Measurements from ENCODE around the gene DNAAF5. TPM values are rescaled to one million over a fixed set of nuclear protein-coding genes. Genes with fewer than 3 reads are reported as not detected.

DNAAF5 gene
- total RNA-seq, 1 donor from 2014 or later, result 45.6 TPM

DNA sequence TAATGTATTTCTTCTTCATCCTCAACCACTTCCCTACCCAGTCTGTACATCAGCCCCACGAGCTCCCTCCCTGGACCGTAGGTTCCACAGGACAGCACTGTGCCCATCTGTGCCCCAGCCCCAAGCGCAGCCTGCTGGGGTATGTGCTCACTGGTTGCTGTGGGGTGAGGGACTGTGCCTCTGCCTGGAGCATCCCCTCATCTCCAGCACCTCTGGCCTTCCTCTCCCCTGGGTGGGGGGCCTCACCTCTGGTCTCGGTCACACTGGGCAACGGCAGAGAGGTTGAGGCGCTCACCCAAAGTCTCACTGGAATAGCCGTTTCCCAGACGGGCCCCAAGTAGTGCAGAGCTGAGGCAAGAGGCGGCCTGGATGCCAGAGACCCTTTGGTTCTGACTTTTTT lies 2.1 kb downstream of the DNAAF5 start:
- H3K36me3 Mint-ChIP-seq, result peaks cover 29% of the 10 kb centered on the region
- H3K9me3 Mint-ChIP-seq, result peaks cover 20% of the 10 kb centered on the region
- TF ChIP-seq, protein P1, sequence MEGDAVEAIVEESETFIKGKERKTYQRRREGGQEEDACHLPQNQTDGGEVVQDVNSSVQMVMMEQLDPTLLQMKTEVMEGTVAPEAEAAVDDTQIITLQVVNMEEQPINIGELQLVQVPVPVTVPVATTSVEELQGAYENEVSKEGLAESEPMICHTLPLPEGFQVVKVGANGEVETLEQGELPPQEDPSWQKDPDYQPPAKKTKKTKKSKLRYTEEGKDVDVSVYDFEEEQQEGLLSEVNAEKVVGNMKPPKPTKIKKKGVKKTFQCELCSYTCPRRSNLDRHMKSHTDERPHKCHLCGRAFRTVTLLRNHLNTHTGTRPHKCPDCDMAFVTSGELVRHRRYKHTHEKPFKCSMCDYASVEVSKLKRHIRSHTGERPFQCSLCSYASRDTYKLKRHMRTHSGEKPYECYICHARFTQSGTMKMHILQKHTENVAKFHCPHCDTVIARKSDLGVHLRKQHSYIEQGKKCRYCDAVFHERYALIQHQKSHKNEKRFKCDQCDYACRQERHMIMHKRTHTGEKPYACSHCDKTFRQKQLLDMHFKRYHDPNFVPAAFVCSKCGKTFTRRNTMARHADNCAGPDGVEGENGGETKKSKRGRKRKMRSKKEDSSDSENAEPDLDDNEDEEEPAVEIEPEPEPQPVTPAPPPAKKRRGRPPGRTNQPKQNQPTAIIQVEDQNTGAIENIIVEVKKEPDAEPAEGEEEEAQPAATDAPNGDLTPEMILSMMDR (conservative IDR thresholded peaks at IDR 0.05), result no peak
- peak overlapping the region; percentile 90 for H3K4me3 Mint-ChIP-seq
- H3K27me3 Mint-ChIP-seq, result no peaks in the 10 kb centered on the region
- H3K27ac Mint-ChIP-seq, result peak overlapping the region; percentile 37
- no peak for DNase-seq (ENCODE audit: extremely low spot score, unreplicated experiment)
- H3K4me1 Mint-ChIP-seq (ENCODE audit: unreplicated experiment), result peaks cover 16% of the 10 kb centered on the region

DNA sequence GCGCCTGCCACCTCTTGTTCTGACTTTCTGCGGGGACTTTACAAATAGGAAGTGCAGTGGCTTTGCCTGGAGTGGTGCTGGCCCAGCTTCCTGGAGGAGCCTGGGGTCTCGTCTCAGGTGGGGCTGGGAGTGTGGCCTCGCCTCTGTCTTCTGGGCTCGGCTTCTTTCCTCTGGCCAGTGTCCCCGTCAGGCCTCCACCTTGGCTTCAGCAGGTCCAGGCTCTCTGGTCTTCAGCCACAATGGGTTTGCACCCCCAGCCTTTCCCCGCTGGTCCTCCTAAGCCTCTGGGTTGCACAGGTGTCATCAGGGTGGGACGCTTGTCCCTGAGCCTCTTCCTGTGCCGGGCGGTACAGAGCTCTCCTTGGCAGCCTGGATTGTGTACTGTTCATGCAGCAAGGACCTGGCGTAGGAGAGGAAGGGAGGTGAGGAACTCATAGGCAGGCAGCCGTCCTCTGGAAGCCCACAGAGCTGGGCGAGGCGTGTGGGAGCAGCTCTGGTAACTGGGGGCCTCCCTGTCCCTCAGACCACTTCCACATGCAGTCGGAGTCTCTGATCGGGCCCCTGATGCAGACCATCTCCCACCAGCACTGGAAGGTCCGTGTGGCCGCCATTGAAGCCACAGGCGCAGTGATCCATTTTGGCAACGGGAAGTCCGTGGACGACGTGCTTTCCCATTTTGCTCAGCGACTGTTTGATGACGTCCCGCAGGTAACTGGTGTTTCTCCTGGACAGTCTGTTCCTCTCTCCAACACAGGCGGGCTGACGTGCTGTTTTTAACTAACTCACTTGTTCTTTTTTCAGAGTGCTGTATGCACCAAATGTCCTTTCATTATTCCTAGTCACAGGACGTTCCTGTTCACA lies 2.9 kb downstream of the DNAAF5 start:
- no peak for DNase-seq (ENCODE audit: extremely low spot score, unreplicated experiment)
- Mint-ChIP-seq H3K36me3 (peaks cover 22% of the 10 kb centered on the region), H3K4me3 (peak overlapping the region; percentile 77), H3K9me3 (peaks cover 12% of the 10 kb centered on the region), H3K27ac (no peak overlapping the region), H3K4me1 (ENCODE audit: unreplicated experiment) (peaks cover 16% of the 10 kb centered on the region), H3K27me3 (no peaks in the 10 kb centered on the region)
- TF ChIP-seq, protein P1 (conservative IDR thresholded peaks at IDR 0.05), result no peak

DNA sequence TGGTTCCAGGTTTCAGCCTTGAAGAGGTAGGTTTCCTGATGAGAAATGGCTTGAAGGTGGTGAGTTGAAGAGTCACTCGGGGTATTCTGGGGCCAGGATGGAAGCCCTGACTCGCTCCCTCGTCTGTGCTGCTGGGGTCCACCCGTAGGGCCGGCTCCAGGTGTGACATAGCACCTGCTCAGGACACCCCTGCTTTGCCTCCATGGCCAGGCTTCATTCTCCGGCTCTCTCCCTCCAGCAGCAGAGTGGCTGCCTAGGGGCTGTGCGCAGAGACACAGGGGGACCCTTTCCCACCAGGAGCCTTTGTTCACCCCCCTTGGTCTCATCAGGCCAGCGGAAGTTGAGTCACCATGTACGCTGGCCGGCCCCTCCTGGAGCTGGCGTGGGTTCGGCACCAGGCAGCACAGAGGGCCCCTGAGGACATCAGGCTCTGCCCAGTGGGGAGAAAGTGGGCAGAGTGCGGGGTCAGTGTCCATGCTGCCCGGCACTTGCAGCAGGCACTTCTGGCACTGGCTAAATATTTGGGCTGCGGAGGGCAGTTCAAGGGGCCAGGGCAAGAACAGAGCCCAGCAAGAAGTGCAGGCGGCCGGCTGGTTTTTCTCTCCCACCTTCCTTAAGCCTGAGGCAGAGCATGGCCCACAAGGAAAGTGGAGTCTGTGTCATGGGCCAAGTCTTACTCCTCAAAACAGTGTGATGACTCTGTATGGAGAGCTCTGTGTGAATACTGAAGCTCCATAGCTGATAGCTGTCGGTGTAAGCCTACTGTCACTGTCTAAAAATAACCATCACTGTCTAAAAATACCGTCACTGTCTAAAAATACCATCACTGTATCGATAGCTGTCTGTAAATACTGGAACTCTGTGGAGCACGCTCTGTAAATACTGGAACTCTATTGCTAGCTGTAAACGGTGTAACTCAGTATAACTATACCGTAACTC lies 4.3 kb downstream of the DNAAF5 start:
- DNase-seq (ENCODE audit: extremely low spot score, unreplicated experiment), result no peak
- Mint-ChIP-seq H3K9me3 (peaks cover 3% of the 10 kb centered on the region), H3K36me3 (peaks cover 8% of the 10 kb centered on the region), H3K4me1 (ENCODE audit: unreplicated experiment) (peaks cover 12% of the 10 kb centered on the region), H3K4me3 (peak overlapping the region; percentile 48), H3K27ac (peak overlapping the region; percentile 67), H3K27me3 (no peaks in the 10 kb centered on the region)
- TF ChIP-seq, protein P1 (conservative IDR thresholded peaks at IDR 0.05), result no peak

DNA sequence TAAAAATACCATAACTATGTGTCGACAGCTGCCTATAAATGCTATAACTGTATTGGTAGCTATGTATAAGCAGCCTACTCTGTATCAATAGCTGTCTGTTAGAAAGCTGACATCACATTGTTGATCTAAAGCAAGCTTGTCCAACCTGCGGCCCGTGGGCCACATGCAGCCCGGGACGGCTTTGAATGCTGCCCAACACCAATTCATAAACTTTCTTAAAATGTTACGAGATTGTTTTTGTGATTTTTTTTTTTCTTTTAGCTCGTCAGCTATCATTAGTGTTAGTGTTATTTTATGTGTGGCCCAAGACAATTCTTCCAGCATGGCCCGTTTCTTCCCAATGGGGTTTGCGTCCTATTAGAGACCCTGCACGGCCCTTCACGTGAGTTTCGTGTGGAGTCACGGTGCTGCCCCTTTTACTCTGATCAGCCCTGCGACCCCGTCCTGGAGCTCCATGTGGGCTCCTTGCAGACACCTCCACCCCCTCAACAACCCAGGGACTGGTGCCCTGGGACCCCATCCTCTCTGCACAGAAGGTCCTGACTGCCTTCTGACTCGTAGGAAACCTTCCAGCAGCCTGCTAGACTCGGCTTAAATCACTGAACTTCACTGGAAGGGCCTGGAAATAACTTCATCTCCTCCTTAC lies 5.1 kb downstream of the DNAAF5 start:
- Mint-ChIP-seq H3K9me3 (no peaks in the 10 kb centered on the region), H3K4me1 (ENCODE audit: unreplicated experiment) (peaks cover 9% of the 10 kb centered on the region), H3K4me3 (peak overlapping the region; percentile 48), H3K27ac (peak overlapping the region; percentile 67), H3K36me3 (peaks cover 5% of the 10 kb centered on the region), H3K27me3 (no peaks in the 10 kb centered on the region)
- no peak for DNase-seq (ENCODE audit: extremely low spot score, unreplicated experiment)
- TF ChIP-seq, protein P1 (conservative IDR thresholded peaks at IDR 0.05), result no peak

DNA sequence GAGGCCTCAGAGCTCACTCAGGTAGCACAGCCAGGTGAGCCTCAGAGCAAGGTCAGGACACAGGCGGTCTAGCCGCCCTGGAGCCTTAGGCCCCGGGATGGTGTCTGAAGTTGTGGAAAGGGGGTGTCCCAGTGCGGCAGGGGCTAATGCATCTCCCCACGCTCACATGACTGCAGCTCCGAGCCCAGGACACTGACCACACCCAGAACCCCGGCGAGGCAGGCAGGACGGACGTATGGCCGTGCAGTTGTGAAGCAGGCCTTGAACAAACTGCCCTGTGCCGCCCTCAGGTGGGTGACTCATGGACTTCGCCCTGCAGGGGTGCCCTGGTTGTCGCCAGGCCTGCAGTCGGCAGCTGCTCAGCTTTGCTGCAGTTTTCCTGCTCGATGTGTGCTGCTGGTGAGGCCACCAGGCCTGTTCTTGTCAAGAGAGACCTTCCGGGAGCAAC lies 5.6 kb downstream of the DNAAF5 start:
- Mint-ChIP-seq H3K27me3 (no peaks in the 10 kb centered on the region), H3K27ac (peak overlapping the region; percentile 7), H3K4me3 (peak overlapping the region; percentile 0), H3K4me1 (ENCODE audit: unreplicated experiment) (peaks cover 9% of the 10 kb centered on the region), H3K9me3 (no peaks in the 10 kb centered on the region), H3K36me3 (peaks cover 5% of the 10 kb centered on the region)
- TF ChIP-seq, protein P1 (conservative IDR thresholded peaks at IDR 0.05), result no peak
- DNase-seq (ENCODE audit: extremely low spot score, unreplicated experiment), result peak; percentile 65

Data from type B pancreatic cell (in vitro differentiated cells).